ENCODE data around the gene MIP. TPM values are rescaled to one million over a fixed set of nuclear protein-coding genes. Genes with fewer than 3 reads are reported as not detected.

The MIP gene
- total and polyA plus RNA-seq, 2 donors from 2014 or later, result not detected

DNA sequence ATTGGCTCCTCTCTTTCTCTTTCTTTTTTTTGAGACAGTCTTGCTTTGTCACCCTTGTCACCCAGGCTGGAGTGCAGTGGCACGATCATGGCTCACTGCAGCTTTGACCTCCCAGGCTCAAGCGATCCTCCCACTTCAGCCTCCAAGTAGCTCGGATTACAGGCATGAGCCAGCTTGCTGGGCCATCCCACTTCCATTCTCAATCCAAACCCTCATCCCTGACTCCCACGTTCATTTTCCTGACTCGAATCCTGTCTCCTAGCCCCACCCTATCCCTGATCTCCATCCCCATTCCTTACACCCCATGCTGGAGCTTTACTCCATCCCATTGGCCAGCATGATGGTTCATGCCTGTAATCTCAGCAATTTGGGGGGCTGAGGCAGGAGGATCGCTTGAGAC lies 21.7 kb upstream of the MIP start:
- H3K4me3 ChIP-seq (ENCODE audit: low read length in 3 of 3), result no peak overlapping the region
- no peaks in the 10 kb centered on the region for H3K4me1 ChIP-seq (ENCODE audit: control insufficient read depth in 2 of 3, insufficient read depth in 2 of 3, low read depth in 1 of 3, low read length in 3 of 3)
- H3K9ac ChIP-seq (ENCODE audit: low read length in 3 of 3), result no peak overlapping the region
- no peaks in the 10 kb centered on the region for H3K9me3 ChIP-seq (ENCODE audit: control insufficient read depth in 2 of 3, insufficient read depth in 1 of 3, low read length in 3 of 3)
- H3K27ac ChIP-seq (ENCODE audit: low read depth in 2 of 2, low read length in 2 of 2), result no peak overlapping the region
- intact Hi-C loops (cut with DNase I), result no loop called here
- no peaks in the 10 kb centered on the region for H3K27me3 ChIP-seq (ENCODE audit: control insufficient read depth, insufficient read depth, low read length)
- TF ChIP-seq, protein P1, sequence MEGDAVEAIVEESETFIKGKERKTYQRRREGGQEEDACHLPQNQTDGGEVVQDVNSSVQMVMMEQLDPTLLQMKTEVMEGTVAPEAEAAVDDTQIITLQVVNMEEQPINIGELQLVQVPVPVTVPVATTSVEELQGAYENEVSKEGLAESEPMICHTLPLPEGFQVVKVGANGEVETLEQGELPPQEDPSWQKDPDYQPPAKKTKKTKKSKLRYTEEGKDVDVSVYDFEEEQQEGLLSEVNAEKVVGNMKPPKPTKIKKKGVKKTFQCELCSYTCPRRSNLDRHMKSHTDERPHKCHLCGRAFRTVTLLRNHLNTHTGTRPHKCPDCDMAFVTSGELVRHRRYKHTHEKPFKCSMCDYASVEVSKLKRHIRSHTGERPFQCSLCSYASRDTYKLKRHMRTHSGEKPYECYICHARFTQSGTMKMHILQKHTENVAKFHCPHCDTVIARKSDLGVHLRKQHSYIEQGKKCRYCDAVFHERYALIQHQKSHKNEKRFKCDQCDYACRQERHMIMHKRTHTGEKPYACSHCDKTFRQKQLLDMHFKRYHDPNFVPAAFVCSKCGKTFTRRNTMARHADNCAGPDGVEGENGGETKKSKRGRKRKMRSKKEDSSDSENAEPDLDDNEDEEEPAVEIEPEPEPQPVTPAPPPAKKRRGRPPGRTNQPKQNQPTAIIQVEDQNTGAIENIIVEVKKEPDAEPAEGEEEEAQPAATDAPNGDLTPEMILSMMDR (IDR thresholded peaks at IDR 0.05; ENCODE audit: borderline replicate concordance, extremely low read depth, insufficient read depth), result no peak
- FAIRE-seq (no peak), DNase-seq (no peak)
- peaks cover 0 to 3% (median 2%) of the 10 kb centered on the region in 3 donors for H3K36me3 ChIP-seq (ENCODE audit: control insufficient read depth in 2 of 3, insufficient read depth in 3 of 3, low read length in 3 of 3)

DNA sequence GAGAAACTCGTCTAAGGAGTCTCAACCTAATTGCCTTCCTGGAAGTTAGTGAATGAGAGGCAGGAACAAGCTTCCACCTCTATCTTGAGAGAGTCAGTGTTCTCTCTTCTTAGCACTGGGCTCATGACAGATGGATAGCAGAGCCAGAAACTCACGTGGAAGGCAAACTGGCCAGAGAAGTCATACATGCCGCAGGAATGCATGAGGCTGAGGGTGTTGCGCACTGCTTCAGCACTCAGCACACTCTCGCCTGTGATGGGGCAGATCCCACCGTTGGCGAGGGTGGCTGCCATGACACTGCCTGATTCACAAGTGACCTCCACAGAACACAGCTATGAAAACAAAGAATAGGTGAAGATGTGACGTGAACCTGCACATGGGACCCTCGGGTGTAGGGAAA lies 19.9 kb upstream of the MIP start:
- intact Hi-C loops (cut with DNase I), result no loop called here
- FAIRE-seq, result no peak
- TF ChIP-seq, protein P1 (IDR thresholded peaks at IDR 0.05; ENCODE audit: borderline replicate concordance, extremely low read depth, insufficient read depth), result no peak
- no peaks in the 10 kb centered on the region for H3K27me3 ChIP-seq (ENCODE audit: control insufficient read depth, insufficient read depth, low read length)
- H3K9ac ChIP-seq (ENCODE audit: low read length in 3 of 3), result no peak overlapping the region
- no peaks in the 10 kb centered on the region for H3K9me3 ChIP-seq (ENCODE audit: control insufficient read depth in 2 of 3, insufficient read depth in 1 of 3, low read length in 3 of 3)
- peaks cover 0 to 3% (median 2%) of the 10 kb centered on the region in 3 donors for H3K36me3 ChIP-seq (ENCODE audit: control insufficient read depth in 2 of 3, insufficient read depth in 3 of 3, low read length in 3 of 3)
- H3K4me1 ChIP-seq (ENCODE audit: control insufficient read depth in 2 of 3, insufficient read depth in 2 of 3, low read depth in 1 of 3, low read length in 3 of 3), result peaks cover 0 to 4% (median 0%) of the 10 kb centered on the region in 3 donors
- DNase-seq, result no peak
- H3K27ac ChIP-seq (ENCODE audit: low read depth in 2 of 2, low read length in 2 of 2), result no peak overlapping the region
- no peak overlapping the region for H3K4me3 ChIP-seq (ENCODE audit: low read length in 3 of 3)

DNA sequence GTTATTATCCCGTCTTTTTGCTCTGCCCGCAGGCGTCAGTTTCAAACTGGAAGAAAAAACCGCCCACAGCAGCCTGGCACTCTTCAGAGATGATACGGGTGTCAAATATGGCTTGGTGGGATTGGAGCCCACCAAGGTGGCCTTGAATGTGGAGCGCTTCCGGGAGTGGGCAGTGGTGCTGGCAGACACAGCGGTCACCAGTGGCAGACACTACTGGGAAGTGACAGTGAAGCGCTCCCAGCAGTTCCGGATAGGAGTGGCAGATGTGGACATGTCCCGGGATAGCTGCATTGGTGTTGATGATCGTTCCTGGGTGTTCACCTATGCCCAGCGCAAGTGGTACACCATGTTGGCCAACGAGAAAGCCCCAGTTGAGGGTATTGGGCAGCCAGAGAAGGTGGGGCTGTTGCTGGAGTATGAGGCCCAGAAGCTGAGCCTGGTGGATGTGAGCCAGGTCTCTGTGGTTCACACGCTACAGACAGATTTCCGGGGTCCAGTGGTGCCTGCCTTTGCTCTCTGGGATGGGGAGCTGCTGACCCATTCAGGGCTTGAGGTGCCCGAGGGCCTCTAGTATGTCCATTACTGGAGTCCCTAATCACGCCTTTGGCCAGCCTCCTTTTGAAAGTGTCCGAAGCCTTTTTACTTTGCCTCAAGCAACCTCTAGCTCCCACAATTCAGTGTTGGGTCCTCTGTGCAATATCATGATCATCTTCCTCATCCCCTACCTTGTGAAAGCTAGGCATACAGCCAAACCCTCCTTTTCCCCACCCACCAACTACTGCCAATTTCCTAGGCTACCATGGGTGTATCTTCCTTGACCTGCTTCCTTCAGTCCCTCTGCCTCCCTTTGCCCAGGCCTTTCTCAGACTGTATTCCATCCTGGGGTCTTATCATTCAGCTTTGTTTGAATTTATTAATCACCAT lies 14.8 kb upstream of the MIP start:
- intact Hi-C loops (cut with DNase I), result no loop called here
- FAIRE-seq (no peak), DNase-seq (peak in 2 of 5 donors; percentile 19 to 62)
- peak overlapping the region; percentile 83 to 99 (median 99) for H3K4me3 ChIP-seq (ENCODE audit: low read length in 3 of 3)
- TF ChIP-seq, protein P1 (IDR thresholded peaks at IDR 0.05; ENCODE audit: borderline replicate concordance, extremely low read depth, insufficient read depth), result no peak
- H3K9me3 ChIP-seq (ENCODE audit: control insufficient read depth in 2 of 3, insufficient read depth in 1 of 3, low read length in 3 of 3), result no peaks in the 10 kb centered on the region
- H3K36me3 ChIP-seq (ENCODE audit: control insufficient read depth in 2 of 3, insufficient read depth in 3 of 3, low read length in 3 of 3), result peaks cover 0 to 2% (median 0%) of the 10 kb centered on the region in 3 donors
- no peaks in the 10 kb centered on the region for H3K27me3 ChIP-seq (ENCODE audit: control insufficient read depth, insufficient read depth, low read length)
- H3K27ac ChIP-seq (ENCODE audit: low read depth in 2 of 2, low read length in 2 of 2), result peak overlapping the region; percentile 77 to 92
- peak overlapping the region; percentile 95 to 99 (median 98) for H3K9ac ChIP-seq (ENCODE audit: low read length in 3 of 3)
- peaks cover 0 to 10% (median 0%) of the 10 kb centered on the region in 3 donors for H3K4me1 ChIP-seq (ENCODE audit: control insufficient read depth in 2 of 3, insufficient read depth in 2 of 3, low read depth in 1 of 3, low read length in 3 of 3)

All from kidney (tissue), 14 donors.